ENCODE data around the gene THBS2.

Gene THBS2

GRCh38 chr6:169211881-169212280 is 41.8 kb downstream of the THBS2 start:
- no peaks in the 10 kb centered on the region for H3K79me2 ChIP-seq (ENCODE audit: control insufficient read depth, insufficient read depth, low read length)
- H3K4me2 ChIP-seq (ENCODE audit: low read length), result no peak overlapping the region
- H3K4me1 ChIP-seq (ENCODE audit: control insufficient read depth, low read depth, low read length), result no peaks in the 10 kb centered on the region
- no peak overlapping the region for H3K56ac ChIP-seq (ENCODE audit: low read length)
- no peaks in the 10 kb centered on the region for H3K27me3 ChIP-seq (ENCODE audit: insufficient read depth, low read length, poor library complexity)
- no peak overlapping the region for H3K9ac ChIP-seq (ENCODE audit: low read length)
- no peak overlapping the region for H3K4me3 ChIP-seq (ENCODE audit: low read length)
- no peak overlapping the region for H4K5ac ChIP-seq (ENCODE audit: low read length)
- no peak overlapping the region for H3K27ac ChIP-seq (ENCODE audit: low read depth, low read length)
- no peak overlapping the region for H3K4ac ChIP-seq (ENCODE audit: low read depth, low read length)
- no peaks in the 10 kb centered on the region for H3K79me1 ChIP-seq (ENCODE audit: low read length)
- no peak overlapping the region for H4K8ac ChIP-seq (ENCODE audit: low read depth, low read length)
- no peak overlapping the region for H2AK5ac ChIP-seq (ENCODE audit: low read length)
- no peak overlapping the region for H3K18ac ChIP-seq (ENCODE audit: low read length)
- H2BK120ac ChIP-seq (ENCODE audit: low read depth, low read length), result no peak overlapping the region
- no peak overlapping the region for H2BK15ac ChIP-seq (replicated peaks; ENCODE audit: low read depth)
- H3K36me3 ChIP-seq (ENCODE audit: control insufficient read depth, insufficient read depth, low read length), result no peaks in the 10 kb centered on the region
- DNase-seq, result no peak
- no peak overlapping the region for H2BK5ac ChIP-seq (ENCODE audit: low read length)
- no peak overlapping the region for H3K23ac ChIP-seq (ENCODE audit: low read length)
- no CpG with 5 or more reads among the region's 1 CpG for WGBS (ENCODE audit: extremely low coverage, insufficient coverage, low lambda C conversion rate)

GRCh38 chr6:169210611-169211010 is 43.0 kb downstream of the THBS2 start:
- Histone ChIP-seq H3K27me3 (ENCODE audit: insufficient read depth, low read length, poor library complexity) (no peaks in the 10 kb centered on the region), H3K4me3 (ENCODE audit: low read length) (no peak overlapping the region), H3K56ac (ENCODE audit: low read length) (no peak overlapping the region), H3K4me2 (ENCODE audit: low read length) (no peak overlapping the region), H3K36me3 (ENCODE audit: control insufficient read depth, insufficient read depth, low read length) (no peaks in the 10 kb centered on the region), H3K79me2 (ENCODE audit: control insufficient read depth, insufficient read depth, low read length) (no peaks in the 10 kb centered on the region), H2BK5ac (ENCODE audit: low read length) (no peak overlapping the region), H3K27ac (ENCODE audit: low read depth, low read length) (no peak overlapping the region), H2BK15ac (replicated peaks; ENCODE audit: low read depth) (no peak overlapping the region), H3K79me1 (ENCODE audit: low read length) (no peaks in the 10 kb centered on the region), H3K4ac (ENCODE audit: low read depth, low read length) (no peak overlapping the region), H3K23ac (ENCODE audit: low read length) (no peak overlapping the region), H4K5ac (ENCODE audit: low read length) (no peak overlapping the region), H3K4me1 (ENCODE audit: control insufficient read depth, low read depth, low read length) (no peaks in the 10 kb centered on the region), H4K8ac (ENCODE audit: low read depth, low read length) (no peak overlapping the region), H2BK120ac (ENCODE audit: low read depth, low read length) (no peak overlapping the region), H3K18ac (ENCODE audit: low read length) (no peak overlapping the region), H2AK5ac (ENCODE audit: low read length) (no peak overlapping the region), H3K9ac (ENCODE audit: low read length) (no peak overlapping the region)
- no CpG with 5 or more reads among the region's 3 CpGs for WGBS (ENCODE audit: extremely low coverage, insufficient coverage, low lambda C conversion rate)
- no peak for DNase-seq

GRCh38 chr6:169208011-169208410 is 45.6 kb downstream of the THBS2 start:
- Histone ChIP-seq H2AK5ac (ENCODE audit: low read length) (no peak overlapping the region), H3K4ac (ENCODE audit: low read depth, low read length) (no peak overlapping the region), H3K79me1 (ENCODE audit: low read length) (no peaks in the 10 kb centered on the region), H2BK5ac (ENCODE audit: low read length) (no peak overlapping the region), H3K27ac (ENCODE audit: low read depth, low read length) (no peak overlapping the region), H3K27me3 (ENCODE audit: insufficient read depth, low read length, poor library complexity) (no peaks in the 10 kb centered on the region), H3K4me3 (ENCODE audit: low read length) (no peak overlapping the region), H3K4me1 (ENCODE audit: control insufficient read depth, low read depth, low read length) (no peaks in the 10 kb centered on the region), H3K4me2 (ENCODE audit: low read length) (no peak overlapping the region), H2BK15ac (replicated peaks; ENCODE audit: low read depth) (no peak overlapping the region), H4K5ac (ENCODE audit: low read length) (no peak overlapping the region), H3K9ac (ENCODE audit: low read length) (no peak overlapping the region), H3K36me3 (ENCODE audit: control insufficient read depth, insufficient read depth, low read length) (no peaks in the 10 kb centered on the region), H3K79me2 (ENCODE audit: control insufficient read depth, insufficient read depth, low read length) (no peaks in the 10 kb centered on the region), H3K56ac (ENCODE audit: low read length) (no peak overlapping the region), H3K18ac (ENCODE audit: low read length) (no peak overlapping the region), H4K8ac (ENCODE audit: low read depth, low read length) (no peak overlapping the region), H2BK120ac (ENCODE audit: low read depth, low read length) (no peak overlapping the region), H3K23ac (ENCODE audit: low read length) (no peak overlapping the region)
- DNase-seq, result no peak

GRCh38 chr6:169207482-169207881 is 46.2 kb downstream of the THBS2 start:
- no peaks in the 10 kb centered on the region for H3K27me3 ChIP-seq (ENCODE audit: insufficient read depth, low read length, poor library complexity)
- no peak overlapping the region for H2BK5ac ChIP-seq (ENCODE audit: low read length)
- no peak overlapping the region for H3K4me3 ChIP-seq (ENCODE audit: low read length)
- no peak overlapping the region for H3K4me2 ChIP-seq (ENCODE audit: low read length)
- H3K79me2 ChIP-seq (ENCODE audit: control insufficient read depth, insufficient read depth, low read length), result no peaks in the 10 kb centered on the region
- no peak overlapping the region for H3K56ac ChIP-seq (ENCODE audit: low read length)
- no peak overlapping the region for H4K5ac ChIP-seq (ENCODE audit: low read length)
- no peaks in the 10 kb centered on the region for H3K79me1 ChIP-seq (ENCODE audit: low read length)
- no peak overlapping the region for H2BK120ac ChIP-seq (ENCODE audit: low read depth, low read length)
- no peak overlapping the region for H3K4ac ChIP-seq (ENCODE audit: low read depth, low read length)
- no peak overlapping the region for H3K27ac ChIP-seq (ENCODE audit: low read depth, low read length)
- H3K9ac ChIP-seq (ENCODE audit: low read length), result no peak overlapping the region
- H3K36me3 ChIP-seq (ENCODE audit: control insufficient read depth, insufficient read depth, low read length), result no peaks in the 10 kb centered on the region
- H2AK5ac ChIP-seq (ENCODE audit: low read length), result no peak overlapping the region
- no peak for DNase-seq
- no peak overlapping the region for H2BK15ac ChIP-seq (replicated peaks; ENCODE audit: low read depth)
- H3K4me1 ChIP-seq (ENCODE audit: control insufficient read depth, low read depth, low read length), result no peaks in the 10 kb centered on the region
- no peak overlapping the region for H4K8ac ChIP-seq (ENCODE audit: low read depth, low read length)
- H3K23ac ChIP-seq (ENCODE audit: low read length), result no peak overlapping the region
- H3K18ac ChIP-seq (ENCODE audit: low read length), result no peak overlapping the region

- Histone ChIP-seq H3K4me2 (ENCODE audit: low read length) (no peak overlapping the region), H3K56ac (ENCODE audit: low read length) (no peak overlapping the region), H3K23ac (ENCODE audit: low read length) (no peak overlapping the region), H4K8ac (ENCODE audit: low read depth, low read length) (no peak overlapping the region), H3K4ac (ENCODE audit: low read depth, low read length) (no peak overlapping the region), H2AK5ac (ENCODE audit: low read length) (no peak overlapping the region), H3K4me3 (ENCODE audit: low read length) (no peak overlapping the region), H3K27me3 (ENCODE audit: insufficient read depth, low read length, poor library complexity) (no peaks in the 10 kb centered on the region), H3K9ac (ENCODE audit: low read length) (no peak overlapping the region), H2BK15ac (replicated peaks; ENCODE audit: low read depth) (no peak overlapping the region), H3K18ac (ENCODE audit: low read length) (no peak overlapping the region), H4K5ac (ENCODE audit: low read length) (no peak overlapping the region), H3K79me1 (ENCODE audit: low read length) (no peaks in the 10 kb centered on the region), H3K36me3 (ENCODE audit: control insufficient read depth, insufficient read depth, low read length) (no peaks in the 10 kb centered on the region), H3K79me2 (ENCODE audit: control insufficient read depth, insufficient read depth, low read length) (no peaks in the 10 kb centered on the region), H3K4me1 (ENCODE audit: control insufficient read depth, low read depth, low read length) (no peaks in the 10 kb centered on the region), H3K27ac (ENCODE audit: low read depth, low read length) (no peak overlapping the region), H2BK5ac (ENCODE audit: low read length) (no peak overlapping the region), H2BK120ac (ENCODE audit: low read depth, low read length) (no peak overlapping the region)
- WGBS (ENCODE audit: extremely low coverage, insufficient coverage, low lambda C conversion rate), result no CpG with 5 or more reads among the region's 6 CpGs
- DNase-seq, result no peak
Measured at GRCh38 chr6:169205176-169206160, 48.2 kb downstream of the THBS2 start.

- Histone ChIP-seq H3K9ac (ENCODE audit: low read length) (no peak overlapping the region), H3K18ac (ENCODE audit: low read length) (no peak overlapping the region), H2BK5ac (ENCODE audit: low read length) (no peak overlapping the region), H2BK15ac (replicated peaks; ENCODE audit: low read depth) (no peak overlapping the region), H3K56ac (ENCODE audit: low read length) (no peak overlapping the region), H3K27me3 (ENCODE audit: insufficient read depth, low read length, poor library complexity) (no peaks in the 10 kb centered on the region), H3K4me3 (ENCODE audit: low read length) (no peak overlapping the region), H2BK120ac (ENCODE audit: low read depth, low read length) (no peak overlapping the region), H4K5ac (ENCODE audit: low read length) (no peak overlapping the region), H2AK5ac (ENCODE audit: low read length) (no peak overlapping the region), H4K8ac (ENCODE audit: low read depth, low read length) (no peak overlapping the region), H3K36me3 (ENCODE audit: control insufficient read depth, insufficient read depth, low read length) (no peaks in the 10 kb centered on the region), H3K27ac (ENCODE audit: low read depth, low read length) (no peak overlapping the region), H3K4ac (ENCODE audit: low read depth, low read length) (no peak overlapping the region), H3K23ac (ENCODE audit: low read length) (no peak overlapping the region), H3K4me2 (ENCODE audit: low read length) (no peak overlapping the region), H3K4me1 (ENCODE audit: control insufficient read depth, low read depth, low read length) (no peaks in the 10 kb centered on the region), H3K79me1 (ENCODE audit: low read length) (no peaks in the 10 kb centered on the region), H3K79me2 (ENCODE audit: control insufficient read depth, insufficient read depth, low read length) (no peaks in the 10 kb centered on the region)
- no CpG with 5 or more reads among the region's 2 CpGs for WGBS (ENCODE audit: extremely low coverage, insufficient coverage, low lambda C conversion rate)
- no peak for DNase-seq
Measured at GRCh38 chr6:169204167-169204566, 49.5 kb downstream of the THBS2 start.

Data from mesendoderm (in vitro differentiated cells).